ENCODE data around the gene RASA4B. TPM values are rescaled to one million over a fixed set of nuclear protein-coding genes. Genes with fewer than 3 reads are reported as not detected.

The RASA4B gene
- 0.76 and 2.4 TPM in 2 replicates for total RNA-seq

GRCh38 chr7:102517550-102518147 lies at the start of gene RASA4B:
Gene RASA4B (minus strand): TSS chr7:102517777. CDS start chr7:102517710, 67 bp downstream.

GRCh38 chr7:102550808-102551422 lies 33.3 kb upstream of the RASA4B start, which contains the start of gene SPDYE2:
Gene SPDYE2 (plus strand): TSS chr7:102551226. CDS start chr7:102553256, 2,030 bp downstream.

GRCh38 chr7:102543596-102543995 lies 26.0 kb upstream of the RASA4B start, which contains the start of gene UPK3BL2:
Gene UPK3BL2 (minus strand): TSS chr7:102543696. CDS start chr7:102543636, 60 bp downstream.

GRCh38 chr7:102478314-102479208 lies 39.0 kb downstream of the RASA4B start, which contains the start of gene POLR2J:
Gene POLR2J (minus strand): TSS chr7:102478922. CDS start chr7:102478860, 62 bp downstream.

GRCh38 chr7:102464577-102465280 lies 52.8 kb downstream of the RASA4B start, which contains the start of the genes ALKBH4 and LRWD1:
Gene ALKBH4 (minus strand): TSS chr7:102464863. CDS start chr7:102464836, 27 bp downstream.
Gene LRWD1 (plus strand): TSS chr7:102464984. CDS start chr7:102465081, 97 bp downstream.

GRCh38 chr7:102433219-102434038 lies 84.1 kb downstream of the RASA4B start, which contains the start of gene ORAI2:
Gene ORAI2 (plus strand): TSS chr7:102433575. CDS start chr7:102438957, 5,382 bp downstream.

Other genes starting within 250 kb of the RASA4B start
- 1.3 and 2.5 TPM in 2 replicates for gene SH2B2, start 230.9 kb downstream of the RASA4B start, total RNA-seq
- gene SPDYE6, start 161.3 kb downstream of the RASA4B start, total RNA-seq, result not detected in 2 replicates
- 15.7 and 17.6 TPM in 2 replicates for gene PRKRIP1, start 121.4 kb downstream of the RASA4B start, total RNA-seq
- 34.8 and 42.3 TPM in 2 replicates for gene ORAI2, start 84.2 kb downstream of the RASA4B start, total RNA-seq
- 9.5 and 12.1 TPM in 2 replicates for gene ALKBH4, start 52.9 kb downstream of the RASA4B start, total RNA-seq
- 8.5 and 9.9 TPM in 2 replicates for gene LRWD1, start 52.8 kb downstream of the RASA4B start, total RNA-seq
- 20.5 and 35.3 TPM in 2 replicates for gene POLR2J, start 38.9 kb downstream of the RASA4B start, total RNA-seq
- 0.54 and 1.3 TPM in 2 replicates for gene UPK3BL2, start 25.9 kb upstream of the RASA4B start, total RNA-seq
- gene SPDYE2, start 33.4 kb upstream of the RASA4B start, total RNA-seq, result 0.13 TPM in 1 of 2 replicates, not detected in the other
- gene POLR2J3, start 54.8 kb upstream of the RASA4B start, total RNA-seq, result 46.7 and 58.3 TPM in 2 replicates
- gene RASA4, start 99.0 kb upstream of the RASA4B start, total RNA-seq, result 8.0 and 8.6 TPM in 2 replicates
- gene UPK3BL1, start 125.0 kb upstream of the RASA4B start, total RNA-seq, result 1.3 and 2.9 TPM in 2 replicates
- not detected in 2 replicates for gene SPDYE2B, start 132.5 kb upstream of the RASA4B start, total RNA-seq
- gene POLR2J2, start 153.9 kb upstream of the RASA4B start, total RNA-seq, result 5.0 and 7.5 TPM in 2 replicates
- 8.6 and 9.9 TPM in 2 replicates for gene FAM185A, start 231.2 kb upstream of the RASA4B start, total RNA-seq

All from articular chondrocyte of knee joint (primary cell).